Endothelial cell of umbilical vein (primary cell): ENCODE results near the gene SLC12A4. TPM values are rescaled to one million over a fixed set of nuclear protein-coding genes. Genes with fewer than 3 reads are reported as not detected.

Experiments used
- BruUV-seq: library from RNA; stranded (reverse); fragments of 400-500 nt; replicated peaks from 2 replicates; lab custom pipeline; 2021; lab: Mats Ljungman, UMichigan
- CTCF ChIA-PET: fragments of 300-600, 350-600 bp; sonication (Branson Sonifier 250); formaldehyde crosslinking; loops from one replicate; lab custom pipeline; 2021; ENCODE audit warnings: antibody characterized with exemption, inconsistent platforms; lab: Charles Lee
- POLR2A ChIA-PET: fragments of 300-600, 350-600 bp; sonication (Branson Sonifier 250); formaldehyde crosslinking; loops from one replicate; lab custom pipeline; 2021; ENCODE audit warnings: antibody characterized with exemption, inconsistent platforms; lab: Charles Lee
- DNase-seq: peaks from one replicate; pipeline ENCODE4 v3.0.0-alpha.2; 2011; ENCODE audit warnings: low read depth, low spot score
- FAIRE-seq: peaks from 2 replicates; lab custom pipeline; 2011; peaks lifted over from hg19 to GRCh38; lab: Jason Lieb, UNC
- H2AFZ ChIP-seq: 2 replicates; pipeline ENCODE4 v1.6.0; 2012; ENCODE audit warnings: low read depth, low read length, control low read depth, inconsistent platforms
- H3K27ac ChIP-seq: 2 replicates; pipeline ENCODE4 v1.5.1; 2011; ENCODE audit warnings: low read depth, mild to moderate bottlenecking, control low read depth, low read length, moderate library complexity; ENCODE audit not compliant: insufficient read depth
- H3K27me3 ChIP-seq, 2 experiments: 2 replicates each; pipeline versions ENCODE4 v1.6.0 to v1.6.1; 2011; ENCODE audit warnings: low read length in 2 of 2, mixed read lengths in 1 of 2; ENCODE audit not compliant: control insufficient read depth in 2 of 2, insufficient read depth in 2 of 2
- H3K36me3 ChIP-seq, 2 experiments: 2 replicates in 1 of 2; 3 replicates in 1 of 2; pipeline ENCODE4 v1.5.1; 2011; ENCODE audit warnings: low read length in 2 of 2, mild to moderate bottlenecking in 1 of 2, moderate library complexity in 1 of 2; ENCODE audit not compliant: control insufficient read depth in 2 of 2, insufficient read depth in 2 of 2; ENCODE audit errors: extremely low read depth in 1 of 2
- H3K4me1 ChIP-seq: 3 replicates; pipeline ENCODE4 v1.5.1; 2011; ENCODE audit warnings: mild to moderate bottlenecking, low read length; ENCODE audit not compliant: control insufficient read depth, insufficient read depth; ENCODE audit errors: extremely low read depth
- H3K4me2 ChIP-seq: 2 replicates; pipeline ENCODE4 v1.6.1; 2011; ENCODE audit warnings: low read length, control low read depth, mixed read lengths; ENCODE audit not compliant: insufficient read depth
- H3K4me3 ChIP-seq, 3 experiments: fragments of 200-600 bp in 1 of 3; sonication (generic), shearing (Covaris generic) in 1 of 3; replicated peaks in 1 of 3; 2 replicates each; pipeline ENCODE4 v1.5.1; 2011 to 2016; ENCODE audit warnings: control low read depth in 3 of 3, low read length in 3 of 3, mild to moderate bottlenecking in 2 of 3, inconsistent platforms in 1 of 3, low read depth in 1 of 3, moderate library complexity in 1 of 3; ENCODE audit not compliant: insufficient read depth in 1 of 3
- H3K79me2 ChIP-seq: 2 replicates; pipeline ENCODE4 v1.6.0; 2012; ENCODE audit warnings: low read length, inconsistent platforms; ENCODE audit not compliant: control insufficient read depth, insufficient read depth
- H3K9ac ChIP-seq: replicated peaks from 2 replicates; pipeline ENCODE3; 2011; ENCODE audit warnings: low read length, control low read depth; ENCODE audit not compliant: insufficient read depth; ENCODE audit errors: extremely low read depth
- H3K9me1 ChIP-seq: replicated peaks from 3 replicates; pipeline ENCODE4 v1.6.0; 2011; ENCODE audit warnings: mild to moderate bottlenecking, low read length; ENCODE audit not compliant: control insufficient read depth, insufficient read depth; ENCODE audit errors: extremely low read depth
- H3K9me3 ChIP-seq: replicated peaks from 2 replicates; pipeline ENCODE4 v1.5.1; 2012; ENCODE audit warnings: low read length, inconsistent platforms; ENCODE audit not compliant: control insufficient read depth, insufficient read depth
- H4K20me1 ChIP-seq: replicated peaks from 2 replicates; pipeline ENCODE3; 2011; ENCODE audit warnings: mild to moderate bottlenecking, low read length; ENCODE audit not compliant: control insufficient read depth, insufficient read depth; ENCODE audit errors: extremely low read depth
- EZH2 ChIP-seq: IDR thresholded peaks from 2 replicates; pipeline ENCODE4 v1.6.1; 2012; ENCODE audit warnings: borderline replicate concordance, low read depth, mild to moderate bottlenecking, moderate library complexity, low read length, inconsistent platforms; ENCODE audit not compliant: severe bottlenecking
- FOS ChIP-seq: IDR thresholded peaks from 2 replicates; pipeline ENCODE4 v1.6.1; 2011; ENCODE audit warnings: mild to moderate bottlenecking, low read length, moderate library complexity, borderline replicate concordance; ENCODE audit not compliant: insufficient read depth
- GATA2 ChIP-seq: IDR thresholded peaks from 2 replicates; pipeline ENCODE4 v1.7.0; 2011; ENCODE audit warnings: low read depth, mild to moderate bottlenecking, moderate library complexity, mixed read lengths, low read length; ENCODE audit not compliant: insufficient read length, insufficient read depth
- JUN ChIP-seq: IDR thresholded peaks from 2 replicates; pipeline ENCODE4 v1.6.1; 2011; ENCODE audit warnings: borderline replicate concordance, low read depth; ENCODE audit not compliant: insufficient read length, insufficient read depth
- MYC ChIP-seq: IDR thresholded peaks from one replicate; pipeline ENCODE4 v1.6.1; 2011; ENCODE audit warnings: mild to moderate bottlenecking, low read depth, low read length
- POLR2A ChIP-seq: IDR thresholded peaks from 2 replicates; pipeline ENCODE4 v1.6.1; 2012; ENCODE audit warnings: low read depth, mild to moderate bottlenecking, control low read depth, low read length
- POLR2AphosphoS5 ChIP-seq: IDR thresholded peaks from 2 replicates; pipeline ENCODE4 v1.6.1; 2012; ENCODE audit warnings: low read depth, mild to moderate bottlenecking, control low read depth, low read length, moderate library complexity; ENCODE audit not compliant: insufficient read depth
- dilution Hi-C: fragments of 300-500 bp; cut with MboI; formaldehyde crosslinking; loops from one replicate; pipeline ENCODE4 v1.15.0; 2019; ENCODE audit warnings: low sequenced_read_pairs; ENCODE audit not compliant: extremely low pct_ligation_motif_present
- intact Hi-C: fragments of 100-400 bp; cut with micrococcal nuclease; formaldehyde crosslinking; loops from one replicate; pipeline ENCODE4 v1.10.0; 2022
- polyA plus RNA-seq, 4 experiments: library from polyadenylated mRNA; depleted of rRNA in 3 of 4; stranded (reverse) in 3 of 4; unstranded in 1 of 4; fragments of >200 nt; gene quantifications; 2 replicates each; pipeline versions ENCODE4 v1.2.1 to v1.2.3, GENCODE V29; 2011 to 2012; ENCODE audit warnings: missing spikeins in 1 of 4
- total RNA-seq: library from RNA; stranded (reverse); gene quantifications from 2 replicates; pipeline ENCODE4 v1.2.3, GENCODE V29; 2021
- TF ChIP-seq, protein P1 (sequence below): IDR thresholded peaks from 2 replicates; pipeline ENCODE4 v1.6.1; 2011; ENCODE audit not compliant: insufficient read depth, insufficient read length
- TF ChIP-seq, protein P2 (sequence below), 2 donors: IDR thresholded peaks; 1 replicate in 1 of 2; 2 replicates in 1 of 2; pipeline ENCODE4 v1.5.1; 2011; ENCODE audit warnings: low read length in 2 of 2, mild to moderate bottlenecking in 2 of 2, moderate library complexity in 2 of 2, control low read depth in 1 of 2, inconsistent platforms in 1 of 2, low read depth in 1 of 2; ENCODE audit not compliant: insufficient read depth in 1 of 2; ENCODE audit errors: extremely low read depth in 1 of 2

SLC12A4 gene
- total and polyA plus RNA-seq, 2 donors (not counting 3 experiments of a cell fraction or from before 2014, with no cell fraction given), result 110 to 114 TPM

GRCh38 chr16:67932462-67932840 is 36.0 kb downstream of the SLC12A4 start:
- no peak overlapping the region for H3K4me2 ChIP-seq
- H3K4me1 ChIP-seq, result peaks cover 13% of the 10 kb centered on the region
- dilution Hi-C loops, result no loop called here
- TF ChIP-seq EZH2 (no peak), JUN (no peak), FOS (no peak), MYC (no peak), POLR2A (no peak), GATA2 (no peak), POLR2AphosphoS5 (no peak)
- TF ChIP-seq, protein P1, sequence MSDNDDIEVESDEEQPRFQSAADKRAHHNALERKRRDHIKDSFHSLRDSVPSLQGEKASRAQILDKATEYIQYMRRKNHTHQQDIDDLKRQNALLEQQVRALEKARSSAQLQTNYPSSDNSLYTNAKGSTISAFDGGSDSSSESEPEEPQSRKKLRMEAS, result no peak
- TF ChIP-seq, protein P2, sequence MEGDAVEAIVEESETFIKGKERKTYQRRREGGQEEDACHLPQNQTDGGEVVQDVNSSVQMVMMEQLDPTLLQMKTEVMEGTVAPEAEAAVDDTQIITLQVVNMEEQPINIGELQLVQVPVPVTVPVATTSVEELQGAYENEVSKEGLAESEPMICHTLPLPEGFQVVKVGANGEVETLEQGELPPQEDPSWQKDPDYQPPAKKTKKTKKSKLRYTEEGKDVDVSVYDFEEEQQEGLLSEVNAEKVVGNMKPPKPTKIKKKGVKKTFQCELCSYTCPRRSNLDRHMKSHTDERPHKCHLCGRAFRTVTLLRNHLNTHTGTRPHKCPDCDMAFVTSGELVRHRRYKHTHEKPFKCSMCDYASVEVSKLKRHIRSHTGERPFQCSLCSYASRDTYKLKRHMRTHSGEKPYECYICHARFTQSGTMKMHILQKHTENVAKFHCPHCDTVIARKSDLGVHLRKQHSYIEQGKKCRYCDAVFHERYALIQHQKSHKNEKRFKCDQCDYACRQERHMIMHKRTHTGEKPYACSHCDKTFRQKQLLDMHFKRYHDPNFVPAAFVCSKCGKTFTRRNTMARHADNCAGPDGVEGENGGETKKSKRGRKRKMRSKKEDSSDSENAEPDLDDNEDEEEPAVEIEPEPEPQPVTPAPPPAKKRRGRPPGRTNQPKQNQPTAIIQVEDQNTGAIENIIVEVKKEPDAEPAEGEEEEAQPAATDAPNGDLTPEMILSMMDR (IDR thresholded peaks at IDR 0.05; ENCODE audit: extremely low read depth in 1 of 2, insufficient read depth in 1 of 2, low read depth in 1 of 2, low read length in 2 of 2), result no peak
- no peak overlapping the region for H3K27ac ChIP-seq
- FAIRE-seq, result no peak
- no peaks in the 10 kb centered on the region for H4K20me1 ChIP-seq
- no peak overlapping the region for H3K4me3 ChIP-seq
- H3K36me3 ChIP-seq, result peaks cover 0 to 10% of the 10 kb centered on the region in 2 experiments
- intact Hi-C loops, result no loop called here
- DNase-seq, result no peak
- ChIA-PET POLR2A (interaction anchor here (0.8 kb wide), 1 partner anchor 98 kb away, joined by 4 read pairs; no protein-coding TSS in a partner anchor), CTCF (interaction anchor here (0.9 to 5.7 kb wide), 6 partner anchors 10 to 412 kb away, joined by 3 to 42 read pairs (median 6); partner anchors contain the start of gene NRN1L)
- no peaks in the 10 kb centered on the region for H3K27me3 ChIP-seq
- no TSS peak for BruUV-seq
- H3K9me1 ChIP-seq, result no peaks in the 10 kb centered on the region
- H3K9me3 ChIP-seq, result no peaks in the 10 kb centered on the region
- no peak overlapping the region for H2AFZ ChIP-seq
- no peaks in the 10 kb centered on the region for H3K79me2 ChIP-seq
- no peak overlapping the region for H3K9ac ChIP-seq
